Panc1 (cell line): Measurements from ENCODE around the gene P4HTM. TPM values are rescaled to one million over a fixed set of nuclear protein-coding genes. Genes with fewer than 3 reads are reported as not detected.

Source experiments
- ATAC-seq: fragments of 200-7000 bp; cut with Tn5 transposase; 2 replicates; pipeline ENCODE4 v1.9.1; 2020; ENCODE audit warnings: mild to moderate bottlenecking, moderate library complexity
- BruUV-seq: library from RNA; stranded (reverse); fragments of 400-500 nt; replicated peaks from 2 replicates; lab custom pipeline; 2021; lab: Mats Ljungman, UMichigan
- CTCF ChIA-PET: fragments of 300-600 bp; sonication (Branson Sonifier 250); formaldehyde crosslinking; loops from one replicate; lab custom pipeline; 2022; ENCODE audit warnings: antibody characterized with exemption; lab: Charles Lee
- POLR2A ChIA-PET: fragments of 300-600 bp; sonication (Branson Sonifier 250); formaldehyde crosslinking; loops from one replicate; lab custom pipeline; 2022; ENCODE audit warnings: antibody characterized with exemption; lab: Charles Lee
- DNase-seq: peaks from one replicate; pipeline ENCODE4 v3.0.0-alpha.2; 2010; ENCODE audit warnings: low read depth, low spot score
- H3K27ac ChIP-seq: 2 replicates; pipeline ENCODE4 v1.5.1; 2011; ENCODE audit warnings: mild to moderate bottlenecking, low read length, inconsistent platforms
- H3K27me3 ChIP-seq: fragments of 200-500 bp; sonication (Bioruptor generic); 2 replicates; pipeline ENCODE4 v1.6.0; 2014; ENCODE audit warnings: low read length, inconsistent platforms; ENCODE audit not compliant: control insufficient read depth, insufficient read depth
- H3K36me3 ChIP-seq: fragments of 200-500 bp; sonication (Bioruptor generic); 2 replicates; pipeline ENCODE4 v1.5.1; 2014; ENCODE audit warnings: inconsistent platforms, mild to moderate bottlenecking, low read length, moderate library complexity; ENCODE audit not compliant: control insufficient read depth, insufficient read depth
- H3K4me1 ChIP-seq: 2 replicates; pipeline ENCODE4 v1.5.1; 2011; ENCODE audit warnings: inconsistent platforms, mild to moderate bottlenecking, low read length, moderate library complexity; ENCODE audit not compliant: control insufficient read depth, insufficient read depth
- H3K4me3 ChIP-seq, 2 experiments: 2 replicates each; pipeline ENCODE4 v1.5.1; 2011 to 2012; ENCODE audit warnings: low read depth in 2 of 2, low read length in 2 of 2, mild to moderate bottlenecking in 2 of 2, inconsistent platforms in 1 of 2, moderate library complexity in 1 of 2
- H3K9me3 ChIP-seq: fragments of 200-500 bp; sonication (Bioruptor generic); 2 replicates; pipeline ENCODE4 v1.5.1; 2014; ENCODE audit warnings: low read depth, mild to moderate bottlenecking, inconsistent platforms, low read length, moderate library complexity; ENCODE audit not compliant: control insufficient read depth, insufficient read depth
- POLR2AphosphoS5 ChIP-seq: IDR thresholded peaks from 2 replicates; pipeline ENCODE4 v1.6.1; 2012; ENCODE audit warnings: mild to moderate bottlenecking, low read depth, low read length, moderate library complexity
- REST ChIP-seq, 2 experiments: IDR thresholded peaks; 2 replicates each; pipeline ENCODE4 v1.6.1; 2011 to 2012; ENCODE audit warnings: low read depth in 2 of 2, control low read depth in 1 of 2, low read length in 1 of 2, mild to moderate bottlenecking in 1 of 2, moderate library complexity in 1 of 2; ENCODE audit not compliant: insufficient read depth in 1 of 2
- SIN3A ChIP-seq: IDR thresholded peaks from 2 replicates; pipeline ENCODE4 v1.6.1; 2012; ENCODE audit warnings: low read depth, mild to moderate bottlenecking, low read length, moderate library complexity, borderline replicate concordance; ENCODE audit not compliant: insufficient read depth
- TCF7L2 ChIP-seq: IDR thresholded peaks from 2 replicates; pipeline ENCODE4 v1.6.1; 2011; ENCODE audit warnings: mild to moderate bottlenecking, low read depth, low read length, inconsistent platforms
- in situ Hi-C: cut with HindIII; loops from 2 replicates; pipeline ENCODE4 v1.10.0; 2016; ENCODE audit warnings: low sequenced_read_pairs, low pct_unique_long_range_greater_than_20kb
- intact Hi-C: fragments of 100-400 bp; cut with micrococcal nuclease; formaldehyde crosslinking; loops from one replicate; pipeline ENCODE4 v1.10.0; 2022; ENCODE audit not compliant: unreplicated experiment
- total RNA-seq: library from RNA; stranded (reverse); gene quantifications from one replicate; pipeline ENCODE4 v1.2.1, GENCODE V29; 2021; ENCODE audit not compliant: unreplicated experiment
- TF ChIP-seq, protein P1 (sequence below): fragments of 450-650 bp; IDR thresholded peaks from 2 replicates; pipeline ENCODE4 v1.5.1; 2017; ENCODE audit warnings: mild to moderate bottlenecking

The P4HTM gene
- total RNA-seq, 1 experiment from 2014 or later, result 28.3 TPM

DNA sequence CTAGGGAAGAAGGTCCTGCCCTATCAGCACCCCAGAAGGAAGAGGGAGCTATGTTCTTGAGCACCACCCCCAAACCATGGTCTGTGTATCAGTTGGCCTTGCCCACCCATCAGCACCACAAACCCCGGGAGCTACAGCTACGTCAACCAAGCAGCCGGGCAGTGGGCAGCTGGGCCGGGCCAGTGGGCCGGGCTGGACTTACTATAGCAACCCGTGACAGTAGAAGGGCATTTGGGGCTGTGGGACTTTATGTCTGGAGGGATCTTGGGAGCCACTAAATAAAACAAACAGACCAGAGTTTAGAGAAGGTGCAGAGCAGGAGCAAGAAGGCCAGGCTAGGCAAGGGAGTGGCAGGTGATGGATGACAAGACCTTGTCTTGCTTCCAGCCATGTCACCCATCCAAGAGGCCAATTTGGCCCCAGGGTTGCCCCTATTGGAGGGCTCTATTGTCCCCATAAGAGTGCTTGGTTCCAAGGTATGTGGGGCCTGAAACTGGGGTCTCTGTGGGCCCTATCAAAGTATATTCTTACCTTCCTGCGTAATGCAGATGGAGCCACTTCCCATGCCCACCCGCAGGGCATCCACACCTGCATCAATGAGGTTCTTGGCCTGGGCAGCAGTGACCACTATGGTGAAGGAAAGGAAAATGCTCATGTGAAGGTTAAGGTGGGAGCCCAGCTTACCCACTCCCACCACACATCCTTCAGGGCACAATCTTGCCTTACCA is 35.9 kb downstream of the P4HTM start:
- no peak for DNase-seq
- TF ChIP-seq, protein P1, sequence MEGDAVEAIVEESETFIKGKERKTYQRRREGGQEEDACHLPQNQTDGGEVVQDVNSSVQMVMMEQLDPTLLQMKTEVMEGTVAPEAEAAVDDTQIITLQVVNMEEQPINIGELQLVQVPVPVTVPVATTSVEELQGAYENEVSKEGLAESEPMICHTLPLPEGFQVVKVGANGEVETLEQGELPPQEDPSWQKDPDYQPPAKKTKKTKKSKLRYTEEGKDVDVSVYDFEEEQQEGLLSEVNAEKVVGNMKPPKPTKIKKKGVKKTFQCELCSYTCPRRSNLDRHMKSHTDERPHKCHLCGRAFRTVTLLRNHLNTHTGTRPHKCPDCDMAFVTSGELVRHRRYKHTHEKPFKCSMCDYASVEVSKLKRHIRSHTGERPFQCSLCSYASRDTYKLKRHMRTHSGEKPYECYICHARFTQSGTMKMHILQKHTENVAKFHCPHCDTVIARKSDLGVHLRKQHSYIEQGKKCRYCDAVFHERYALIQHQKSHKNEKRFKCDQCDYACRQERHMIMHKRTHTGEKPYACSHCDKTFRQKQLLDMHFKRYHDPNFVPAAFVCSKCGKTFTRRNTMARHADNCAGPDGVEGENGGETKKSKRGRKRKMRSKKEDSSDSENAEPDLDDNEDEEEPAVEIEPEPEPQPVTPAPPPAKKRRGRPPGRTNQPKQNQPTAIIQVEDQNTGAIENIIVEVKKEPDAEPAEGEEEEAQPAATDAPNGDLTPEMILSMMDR, result no peak
- no peak for TF ChIP-seq TCF7L2
- no peak for TF ChIP-seq SIN3A
- TF ChIP-seq POLR2AphosphoS5, result peak; percentile 60
- no peaks in the 10 kb centered on the region for H3K27me3 ChIP-seq
- CTCF ChIA-PET, result interaction anchor here (0.6 kb wide), 1 partner anchor 484 kb away, joined by 5 read pairs; no protein-coding TSS in a partner anchor
- no peak for ATAC-seq
- no peak overlapping the region for H3K27ac ChIP-seq
- POLR2A ChIA-PET, result interaction anchor here (0.5 to 0.6 kb wide), 2 partner anchors 12 to 71 kb away, joined by 7 to 13 read pairs; no protein-coding TSS in a partner anchor
- peaks cover 34% of the 10 kb centered on the region for H3K4me1 ChIP-seq
- in situ Hi-C loops, result no loop called here
- H3K4me3 ChIP-seq, result no peak overlapping the region
- no peaks in the 10 kb centered on the region for H3K9me3 ChIP-seq
- intact Hi-C loops, result no loop called here
- no TSS peak for BruUV-seq
- H3K36me3 ChIP-seq, result peaks cover 9% of the 10 kb centered on the region

- CTCF ChIA-PET, result interaction anchor here (0.5 kb wide), 1 partner anchor 38 kb away, joined by 4 read pairs; no protein-coding TSS in a partner anchor
- Histone ChIP-seq H3K36me3 (peaks cover 10% of the 10 kb centered on the region), H3K4me1 (peaks cover 34% of the 10 kb centered on the region), H3K9me3 (no peaks in the 10 kb centered on the region), H3K27me3 (no peaks in the 10 kb centered on the region), H3K4me3 (no peak overlapping the region), H3K27ac (no peak overlapping the region)
- intact Hi-C loops (no loop called here), in situ Hi-C loops (no loop called here)
- POLR2A ChIA-PET, result interaction anchor here (0.6 kb wide), 1 partner anchor 70 kb away, joined by 13 read pairs; no protein-coding TSS in a partner anchor
- no TSS peak for BruUV-seq
- DNase-seq, result no peak
- TF ChIP-seq, protein P1, result no peak
- TF ChIP-seq SIN3A (no peak), TCF7L2 (no peak), REST (IDR thresholded peaks at IDR 0.05; ENCODE audit: insufficient read depth in 1 of 2, low read depth in 2 of 2, low read length in 1 of 2) (no peak), POLR2AphosphoS5 (no peak; the same call in none of the 2 replicates)
- no peak for ATAC-seq
Observed at GRCh38 chr3:49026536-49026935, 36.5 kb downstream of the P4HTM start.
